SK-N-SH (cell line): ENCODE results near the gene HIRA.

Experiments used
- CHD2 ChIP-seq: fragments of 150-350 bp; IDR thresholded peaks from 2 replicates; pipeline ENCODE4 v1.6.1; 2018; ENCODE audit warnings: low read length; ENCODE audit not compliant: partially characterized antibody
- CTCF ChIP-seq: fragments of 200-600 bp; sonication (generic); IDR thresholded peaks from 2 replicates; pipeline ENCODE4 v1.6.1; 2017; ENCODE audit warnings: antibody characterized with exemption, mild to moderate bottlenecking, moderate library complexity
- EP300 ChIP-seq, 2 experiments: IDR thresholded peaks; 2 replicates each; pipeline versions ENCODE4 v1.4.0 to v1.6.1; 2012; ENCODE audit warnings: borderline replicate concordance in 1 of 2, low read depth in 1 of 2, low read length in 1 of 2
- FOXM1 ChIP-seq: IDR thresholded peaks from 2 replicates; pipeline ENCODE4 v1.4.0; 2012; ENCODE audit warnings: low read depth, mild to moderate bottlenecking
- IRF3 ChIP-seq: fragments of 150-350 bp; IDR thresholded peaks from 2 replicates; pipeline ENCODE4 v1.6.1; 2016; ENCODE audit warnings: mild to moderate bottlenecking, low read depth, low read length
- POLR2AphosphoS5 ChIP-seq: IDR thresholded peaks from 2 replicates; pipeline ENCODE4 v1.6.1; 2012; ENCODE audit warnings: low read depth, low read length
- RCOR1 ChIP-seq: fragments of 150-350 bp; IDR thresholded peaks from 2 replicates; pipeline ENCODE4 v1.6.1; 2017; ENCODE audit warnings: antibody characterized with exemption, low read length
- REST ChIP-seq: IDR thresholded peaks from 2 replicates; pipeline ENCODE4 v1.6.1; 2012; ENCODE audit warnings: mild to moderate bottlenecking, low read depth, low read length, moderate library complexity
- RFX5 ChIP-seq: IDR thresholded peaks from 2 replicates; pipeline ENCODE4 v1.6.1; 2012; ENCODE audit warnings: mild to moderate bottlenecking, improper control_type of control experiment, low read length
- SMC3 ChIP-seq: IDR thresholded peaks from 2 replicates; pipeline ENCODE4 v1.6.1; 2012; ENCODE audit warnings: low read depth, low read length, improper control_type of control experiment
- TAF1 ChIP-seq: IDR thresholded peaks from 2 replicates; pipeline ENCODE4 v1.6.1; 2012; ENCODE audit warnings: low read depth, mild to moderate bottlenecking, low read length, moderate library complexity, borderline replicate concordance

DNA sequence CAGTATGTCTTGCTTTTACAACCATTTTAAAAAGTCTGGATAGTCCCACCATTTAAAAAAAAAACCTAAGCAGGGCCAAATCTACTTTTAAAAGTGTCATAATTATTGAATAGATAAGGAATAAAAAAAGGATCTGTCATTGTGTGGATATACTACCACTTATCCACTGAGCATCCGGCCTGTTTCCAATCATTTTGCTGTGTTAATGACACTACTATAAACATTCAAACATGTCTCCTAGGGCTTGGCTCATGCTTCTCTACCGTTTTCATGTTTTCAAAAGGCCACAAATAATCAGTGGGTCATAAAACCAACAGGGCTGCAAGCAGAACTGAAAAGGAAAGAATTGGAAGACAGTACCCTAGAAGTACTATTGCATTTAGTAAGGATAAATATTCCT lies 28.5 kb upstream of the HIRA start:
- TF ChIP-seq REST = no peak
- TF ChIP-seq CHD2 = no peak
- no peak for TF ChIP-seq CTCF
- TF ChIP-seq IRF3 = no peak
- no peak for TF ChIP-seq POLR2AphosphoS5
- TF ChIP-seq RFX5 = no peak
- TF ChIP-seq RCOR1 = no peak
- no peak for TF ChIP-seq EP300 (IDR thresholded peaks at IDR 0.05; ENCODE audit: borderline replicate concordance in 1 of 2, low read depth in 1 of 2, low read length in 1 of 2)
- TF ChIP-seq FOXM1 = no peak
- TF ChIP-seq SMC3 = no peak
- no peak for TF ChIP-seq TAF1
